NCI-H1417 (cell line): ENCODE data around the gene C11orf68.
"Not testable (repeated sequence)": the region's sequence is repeated elsewhere in the genome, so short reads cannot be mapped to it uniquely, and the experiment has no call there.

ENCODE experiments used
- DNase-seq, 3 experiments: peaks; one replicate each; lab custom pipeline; 2025; lab: John Stamatoyannopoulos, UW

The C11orf68 gene

GRCh38 chr11:65915101-65915820 is 3.6 kb downstream of the C11orf68 start:
- no peak for DNase-seq

DNA sequence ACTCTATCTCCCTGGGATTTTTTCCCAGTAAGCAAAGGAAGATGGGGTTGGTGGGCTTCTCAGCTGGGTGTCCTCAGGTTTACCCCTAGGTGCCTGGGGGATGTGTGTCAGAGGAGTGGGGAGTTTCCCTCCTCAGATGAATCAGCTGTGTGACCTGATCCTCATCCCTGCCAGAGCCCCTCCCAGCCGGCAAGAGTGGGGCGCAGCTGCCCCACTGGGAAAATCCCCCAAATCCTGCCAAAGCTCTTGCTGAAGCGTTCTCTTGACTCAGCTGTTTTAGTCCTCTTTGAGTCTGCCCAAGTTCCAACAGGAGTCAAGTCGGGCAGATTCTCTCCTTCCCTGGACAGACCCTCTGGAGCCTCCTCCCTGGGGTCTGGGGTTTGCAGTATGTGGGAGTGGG is 6.0 kb downstream of the C11orf68 start:
- no peak for DNase-seq

DNA sequence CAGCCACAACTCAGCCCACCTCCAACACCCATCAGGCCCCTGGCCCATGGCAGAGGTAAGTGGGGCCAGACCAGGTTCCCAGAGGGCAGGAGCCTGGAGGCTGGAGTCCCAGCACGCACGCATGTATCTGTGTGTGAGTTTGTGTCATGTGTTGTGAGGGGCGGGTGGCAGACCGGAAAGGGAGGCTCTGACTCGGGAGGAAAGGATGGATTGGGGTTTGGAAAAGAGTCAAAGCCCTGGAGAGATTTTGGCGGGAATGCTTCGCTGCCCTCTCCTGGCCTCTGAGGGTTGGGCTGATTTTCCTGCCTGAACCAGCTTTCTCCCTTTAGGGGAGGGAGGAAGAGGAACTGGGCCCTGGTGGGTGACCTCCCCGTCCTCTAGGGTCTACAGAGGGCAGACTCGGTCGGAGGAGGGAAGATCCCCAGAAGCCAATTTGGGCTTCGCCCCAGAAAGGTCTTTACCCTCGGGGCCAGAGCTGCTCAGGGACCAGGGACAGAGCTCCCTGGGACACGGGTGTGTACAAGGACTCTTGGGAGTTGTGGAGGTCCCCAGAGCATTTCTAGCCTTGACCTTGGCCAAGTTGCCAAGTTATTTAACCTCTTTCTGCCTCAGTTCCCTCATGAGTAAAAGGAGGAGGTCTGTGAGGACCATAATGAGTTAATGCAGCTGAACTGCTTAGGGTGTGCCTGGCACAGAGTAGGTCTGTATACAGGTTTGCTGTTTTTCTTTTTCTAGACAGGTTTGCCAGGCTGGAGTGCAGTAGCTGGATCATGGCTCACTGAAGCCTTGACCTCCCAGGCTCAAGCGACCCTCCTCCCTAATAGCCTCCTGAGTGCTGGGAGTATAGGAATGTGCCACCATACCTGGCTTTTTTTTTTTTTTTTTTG is 6.9 kb downstream of the C11orf68 start:
- peak; percentile 18 to 87 (median 66) for DNase-seq

DNA sequence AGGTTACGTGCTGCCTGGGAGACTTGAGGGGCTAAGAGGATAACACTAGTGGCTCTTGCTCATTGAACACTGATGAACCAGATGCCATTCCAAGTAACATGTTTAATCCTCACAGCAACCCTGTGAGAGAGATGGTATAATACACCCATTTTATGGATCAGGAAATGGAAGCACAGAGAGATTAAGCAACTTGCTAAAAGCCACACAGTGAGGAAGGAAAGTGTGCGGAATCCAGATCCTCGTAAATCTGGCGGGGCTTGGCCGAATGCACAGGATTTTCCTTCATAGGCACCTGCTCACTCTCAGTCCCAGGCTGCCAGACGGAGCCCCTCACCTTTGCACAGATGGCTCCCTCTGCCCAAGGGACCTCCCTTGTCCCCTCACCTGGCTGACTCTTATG is 11.0 kb downstream of the C11orf68 start:
- no peak for DNase-seq

- DNase-seq, result no peak
These were observed 12.3 kb downstream of the C11orf68 start for GRCh38 chr11:65906602-65907001.

DNA sequence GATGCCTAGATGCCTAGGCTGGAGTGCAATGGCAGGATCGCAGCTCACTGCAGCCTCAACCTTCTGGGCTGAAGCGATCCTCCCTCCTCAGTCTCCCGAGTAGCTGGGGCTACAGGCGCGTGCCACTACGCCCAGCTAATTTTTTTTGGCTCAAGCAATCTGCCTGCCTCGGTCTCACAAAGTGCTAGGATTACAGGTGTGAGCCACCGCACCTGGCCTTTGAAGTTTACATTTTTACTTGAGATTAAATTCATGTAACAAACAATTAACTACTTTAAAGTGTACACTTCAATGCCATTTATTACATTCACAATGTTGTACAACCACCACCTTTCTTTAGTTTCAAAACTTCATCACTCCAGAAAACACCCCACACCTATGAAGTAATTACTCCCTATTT is 15.1 kb downstream of the C11orf68 start:
- peak in 1 of 3 experiments; percentile 46 for DNase-seq

- DNase-seq, result no peak
These were observed 15.8 kb downstream of the C11orf68 start for GRCh38 chr11:65903068-65903481.

DNA sequence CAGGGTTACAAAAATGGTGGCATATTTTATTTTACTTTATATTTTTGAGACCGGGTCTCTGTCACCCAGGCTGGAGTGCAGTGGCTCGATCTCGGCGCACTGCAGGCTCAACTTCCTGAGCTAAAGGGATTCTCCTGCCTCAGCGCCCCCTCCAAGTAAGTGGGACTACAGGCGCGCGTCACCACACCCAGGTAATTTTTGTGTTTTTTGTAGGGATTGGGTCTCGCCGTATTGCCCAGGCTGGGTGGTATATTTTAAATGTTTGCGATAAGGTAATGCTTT is 18.0 kb downstream of the C11orf68 start:
- no peak for DNase-seq

GRCh38 chr11:65900125-65900898 is 18.6 kb downstream of the C11orf68 start, which contains the start of gene FOSL1:
Gene FOSL1 (minus strand): TSS chr11:65900388. CDS start chr11:65900339, 49 bp downstream.
- peak; percentile 59 to 84 (median 83) for DNase-seq

GRCh38 chr11:65899356-65900124 is 19.3 kb downstream of the C11orf68 start:
- no peak for DNase-seq

GRCh38 chr11:65898656-65899355 is 20.1 kb downstream of the C11orf68 start:
- DNase-seq, result no peak

DNA sequence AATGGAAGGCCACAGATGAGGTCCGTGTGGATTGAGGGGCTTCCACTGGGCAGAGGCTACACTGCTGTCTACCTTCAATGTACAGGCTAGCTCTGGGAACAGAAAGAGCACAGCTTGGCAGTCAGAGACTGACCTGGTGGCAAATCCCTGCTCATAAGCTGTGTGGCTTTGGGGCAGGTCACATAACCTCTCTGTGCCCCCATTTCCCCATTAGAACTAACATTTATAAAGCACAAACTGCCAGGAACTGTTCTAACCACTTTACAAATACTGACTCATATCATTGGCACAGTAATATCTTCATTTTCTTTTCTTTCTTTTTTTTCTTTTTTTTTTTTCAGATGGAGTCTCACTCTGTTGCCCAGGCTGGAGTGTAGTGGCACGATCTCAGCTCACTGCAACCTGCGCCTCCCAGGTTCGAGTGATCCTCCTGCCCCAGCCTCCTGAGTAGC is 21.8 kb downstream of the C11orf68 start:
- DNase-seq, result no peak

- DNase-seq, result no peak
These were observed 22.5 kb downstream of the C11orf68 start for GRCh38 chr11:65896034-65896999.

GRCh38 chr11:65895482-65895981 is 23.3 kb downstream of the C11orf68 start:
- no peak for DNase-seq

DNA sequence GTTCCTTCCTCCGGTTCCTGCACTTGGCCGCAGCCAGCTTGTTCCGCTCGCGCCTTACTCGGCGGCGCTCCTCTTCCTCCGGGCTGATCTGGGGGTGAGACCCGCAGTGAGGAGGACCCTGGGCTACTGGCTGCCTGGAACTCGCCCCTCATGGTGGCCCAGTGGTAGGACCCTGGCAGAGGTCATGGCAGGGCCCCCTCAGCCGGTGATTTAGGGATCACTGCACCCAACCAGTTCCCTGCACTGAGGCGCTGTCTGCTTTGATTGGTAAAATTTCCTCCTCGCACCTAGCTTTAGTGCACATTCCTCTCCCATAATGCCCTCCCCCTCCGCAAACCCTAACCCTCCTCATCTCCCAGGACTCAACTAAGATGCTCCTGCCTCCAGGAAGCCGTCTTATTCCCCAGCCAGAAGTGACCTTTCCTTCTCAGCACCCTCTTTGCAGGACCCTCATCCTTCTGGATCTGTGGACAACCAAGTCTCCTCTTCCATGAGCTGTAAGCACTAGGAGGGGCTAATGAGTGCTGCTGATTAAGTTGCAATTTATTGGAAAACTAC is 24.7 kb downstream of the C11orf68 start:
- DNase-seq, result no peak

- DNase-seq, result no peak
These were observed 26.1 kb downstream of the C11orf68 start for GRCh38 chr11:65892661-65893317.

- DNase-seq, result not testable (repeated sequence)
These were observed 26.7 kb downstream of the C11orf68 start for GRCh38 chr11:65892137-65892540.
